A673 (cell line): ENCODE results near the gene TSPAN7. TPM values are rescaled to one million over a fixed set of nuclear protein-coding genes. Genes with fewer than 3 reads are reported as not detected.

Experiments
- BruUV-seq: library from RNA; stranded (reverse); fragments of 400-500 nt; replicated peaks from 2 replicates; lab custom pipeline; 2021; lab: Mats Ljungman, UMichigan
- CTCF ChIA-PET: fragments of 300-600 bp; sonication (Branson Sonifier 250); formaldehyde crosslinking; loops from one replicate; lab custom pipeline; 2022; ENCODE audit warnings: antibody characterized with exemption; lab: Charles Lee
- POLR2A ChIA-PET: fragments of 300-600 bp; sonication (Branson Sonifier 250); formaldehyde crosslinking; loops from one replicate; lab custom pipeline; 2022; ENCODE audit warnings: antibody characterized with exemption; ENCODE audit not compliant: low non-redundant PET; lab: Charles Lee
- DNase-seq: peaks from one replicate; pipeline ENCODE4 v3.0.0-alpha.2; 2015; ENCODE audit warnings: low spot score
- H3K27ac ChIP-seq: fragments of 200-600 bp; sonication (generic); 2 replicates; pipeline ENCODE4 v1.5.1; 2016; ENCODE audit warnings: mixed run types, low read depth, mild to moderate bottlenecking, mixed read lengths, antibody characterized with exemption, low read length; ENCODE audit not compliant: poor library complexity, severe bottlenecking
- H3K27me3 ChIP-seq: fragments of 200-600 bp; sonication (generic); replicated peaks from 2 replicates; pipeline ENCODE4 v1.6.1; 2017; ENCODE audit warnings: mixed run types, low read depth, mild to moderate bottlenecking, mixed read lengths, antibody characterized with exemption, low read length; ENCODE audit not compliant: insufficient read depth, poor library complexity
- H3K36me3 ChIP-seq: fragments of 200-600 bp; sonication (generic); 2 replicates; pipeline ENCODE4 v1.6.1; 2016; ENCODE audit warnings: mixed run types, mild to moderate bottlenecking, mixed read lengths, antibody characterized with exemption, low read length; ENCODE audit not compliant: insufficient read depth, poor library complexity, severe bottlenecking
- H3K4me1 ChIP-seq: fragments of 200-600 bp; sonication (generic); 2 replicates; pipeline ENCODE4 v1.6.1; 2017; ENCODE audit warnings: mixed run types, mild to moderate bottlenecking, mixed read lengths, antibody characterized with exemption, low read length; ENCODE audit not compliant: insufficient read depth, poor library complexity, severe bottlenecking
- H3K4me3 ChIP-seq: fragments of 200-600 bp; sonication (generic); 2 replicates; pipeline ENCODE4 v1.5.1; 2016; ENCODE audit warnings: low read depth, mixed run types, mild to moderate bottlenecking, mixed read lengths, low read length; ENCODE audit not compliant: poor library complexity, severe bottlenecking
- H3K9me3 ChIP-seq: fragments of 200-600 bp; sonication (generic); 2 replicates; pipeline ENCODE4 v1.6.1; 2016; ENCODE audit warnings: mixed run types, low read depth, mild to moderate bottlenecking, mixed read lengths, antibody characterized with exemption, low read length; ENCODE audit not compliant: poor library complexity, severe bottlenecking
- CTCF ChIP-seq: fragments of 300-800, 200-600 bp; sonication (generic); conservative IDR thresholded peaks from 2 replicates; pipeline ENCODE4 v1.5.1; 2017; ENCODE audit warnings: low read depth, mild to moderate bottlenecking, antibody characterized with exemption, low read length, moderate library complexity, mixed read lengths
- EZH2 ChIP-seq: fragments of 200-600 bp; sonication (generic); IDR thresholded peaks from 2 replicates; pipeline ENCODE4 v1.6.1; 2017; ENCODE audit warnings: borderline replicate concordance, low read depth, mild to moderate bottlenecking, mixed read lengths, antibody characterized with exemption, low read length; ENCODE audit not compliant: poor library complexity, severe bottlenecking
- intact Hi-C: fragments of 100-400 bp; cut with micrococcal nuclease; formaldehyde crosslinking; loops from one replicate; pipeline ENCODE4 v1.10.0; 2022; ENCODE audit not compliant: unreplicated experiment
- total RNA-seq: library from RNA; stranded (reverse); gene quantifications from 2 replicates; pipeline ENCODE4 v1.2.3, GENCODE V29; 2021

Gene TSPAN7
- total RNA-seq, 1 experiment from 2014 or later: 0.26 TPM

- Histone ChIP-seq H3K27me3 (no peaks in the 10 kb centered on the region), H3K27ac (no peak overlapping the region), H3K9me3 (no peaks in the 10 kb centered on the region), H3K4me1 (no peaks in the 10 kb centered on the region), H3K36me3 (no peaks in the 10 kb centered on the region), H3K4me3 (no peak overlapping the region)
- no TSS peak for BruUV-seq
- no peak for TF ChIP-seq CTCF
- TF ChIP-seq EZH2: no peak
- intact Hi-C loops: no loop called here
- ChIA-PET POLR2A (no interaction called here), CTCF (no interaction called here)
- DNase-seq: peak; percentile 3
Observed at GRCh38 chrX:38636949-38637819, 75.8 kb downstream of the TSPAN7 start.

DNA sequence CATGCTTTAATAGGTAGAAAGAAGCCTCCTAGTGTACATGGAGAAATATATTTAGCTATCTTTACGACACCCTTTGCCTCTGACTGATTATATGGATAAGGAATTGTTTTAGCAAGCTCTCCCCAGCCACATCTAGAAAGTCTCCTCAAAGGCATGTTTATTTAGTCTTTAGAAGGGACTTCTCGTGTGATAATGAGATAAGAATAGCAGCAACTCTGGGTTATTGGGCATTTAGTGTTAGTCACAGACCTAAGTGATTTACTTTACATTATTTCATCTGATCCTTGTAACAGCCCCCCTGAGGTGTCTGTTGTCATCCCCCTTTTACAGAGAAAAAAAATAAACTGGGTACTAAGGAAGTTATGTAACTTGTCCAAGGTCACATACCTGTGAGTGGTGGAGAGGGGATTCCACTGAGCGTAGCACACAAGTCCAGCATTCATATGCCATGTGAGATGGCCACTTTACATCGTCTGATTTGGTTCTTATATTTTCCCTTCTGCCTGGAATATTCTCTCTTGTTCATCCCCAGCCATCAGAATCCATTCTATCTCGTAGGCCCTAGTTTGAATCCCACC, 77.7 kb downstream of the TSPAN7 start:
- Histone ChIP-seq H3K9me3 (no peaks in the 10 kb centered on the region), H3K4me3 (no peak overlapping the region), H3K36me3 (no peaks in the 10 kb centered on the region), H3K27ac (no peak overlapping the region), H3K27me3 (no peaks in the 10 kb centered on the region), H3K4me1 (no peaks in the 10 kb centered on the region)
- ChIA-PET POLR2A (no interaction called here), CTCF (no interaction called here)
- intact Hi-C loops: no loop called here
- DNase-seq: no peak
- no peak for TF ChIP-seq EZH2
- BruUV-seq: no TSS peak

GRCh38 chrX:38639730-38640129, 78.4 kb downstream of the TSPAN7 start:
- BruUV-seq: no TSS peak
- H3K36me3 ChIP-seq: no peaks in the 10 kb centered on the region
- intact Hi-C loops: no loop called here

More at GRCh38 chrX:38639730-38640129, 78.4 kb downstream of the TSPAN7 start:
- Histone ChIP-seq H3K27me3 (no peaks in the 10 kb centered on the region), H3K4me3 (no peak overlapping the region), H3K9me3 (no peaks in the 10 kb centered on the region), H3K4me1 (no peaks in the 10 kb centered on the region), H3K27ac (no peak overlapping the region)
- ChIA-PET POLR2A (no interaction called here), CTCF (no interaction called here)
- DNase-seq: no peak
- TF ChIP-seq CTCF (no peak), EZH2 (no peak)
